ENCODE measurements around the gene HESX1.

Gene HESX1

DNA sequence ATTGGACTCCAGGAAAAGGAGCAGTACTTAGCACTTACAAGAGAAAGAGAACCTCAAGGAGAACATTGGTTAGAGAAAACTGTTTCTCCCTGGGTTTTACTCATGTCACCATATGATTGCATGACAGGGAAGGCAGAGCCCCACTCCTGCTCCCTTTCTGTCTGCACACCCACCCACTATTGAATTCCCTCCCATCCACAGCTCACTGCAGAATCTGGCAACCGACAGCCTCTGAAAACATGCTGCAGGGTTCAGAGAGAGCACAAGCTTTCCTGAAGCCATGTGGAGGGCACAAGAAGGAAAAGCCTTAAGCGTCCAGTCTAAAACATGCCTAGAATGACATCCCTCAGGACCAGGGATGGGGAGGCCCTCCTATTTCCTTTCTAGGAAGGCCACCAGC lies 31.6 kb downstream of the HESX1 start:
- DNase-seq (ENCODE audit: low read depth in 2 of 2, low spot score in 1 of 2) = no peak

DNA sequence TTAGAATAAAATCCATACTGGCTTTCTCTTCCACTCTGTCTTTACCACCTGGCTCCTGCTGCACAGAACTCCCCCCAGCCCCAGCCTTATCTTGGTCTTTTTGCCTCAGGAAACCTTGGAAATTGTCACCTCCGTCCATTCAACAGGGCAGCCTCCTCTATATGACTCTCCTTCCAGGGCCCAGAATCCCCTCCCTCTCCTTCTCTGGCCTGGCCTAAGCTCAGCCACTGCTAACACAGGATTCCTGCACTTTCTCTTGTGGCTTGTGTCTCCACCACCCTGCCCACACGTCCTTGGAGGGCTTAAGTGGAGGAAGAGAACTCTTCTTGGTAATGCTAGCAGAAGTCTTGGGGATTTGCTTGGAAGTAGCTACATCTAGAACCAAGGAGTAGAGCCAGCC lies 33.1 kb downstream of the HESX1 start:
- DNase-seq (ENCODE audit: low read depth in 2 of 2, low spot score in 1 of 2) = no peak

DNA sequence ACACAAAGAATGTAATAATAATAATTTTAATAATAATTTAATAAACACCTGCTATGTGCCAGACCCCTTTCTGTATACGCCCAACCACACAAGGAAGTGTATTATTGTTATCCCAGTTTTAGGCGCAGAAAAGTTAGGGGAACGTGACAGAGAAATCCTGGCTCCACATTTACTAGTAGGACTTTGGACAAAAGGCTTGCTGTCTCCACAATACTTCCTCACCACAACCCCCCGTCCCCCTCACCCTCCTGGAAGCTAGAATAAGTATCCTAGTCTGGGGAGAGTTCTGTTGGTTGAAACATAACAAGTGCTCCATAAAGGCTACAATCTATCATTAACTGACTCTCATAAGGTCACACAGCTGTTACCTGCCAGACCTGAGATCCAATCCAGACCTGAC lies 34.1 kb downstream of the HESX1 start:
- DNase-seq (ENCODE audit: low read depth in 2 of 2, low spot score in 1 of 2) = no peak

DNA sequence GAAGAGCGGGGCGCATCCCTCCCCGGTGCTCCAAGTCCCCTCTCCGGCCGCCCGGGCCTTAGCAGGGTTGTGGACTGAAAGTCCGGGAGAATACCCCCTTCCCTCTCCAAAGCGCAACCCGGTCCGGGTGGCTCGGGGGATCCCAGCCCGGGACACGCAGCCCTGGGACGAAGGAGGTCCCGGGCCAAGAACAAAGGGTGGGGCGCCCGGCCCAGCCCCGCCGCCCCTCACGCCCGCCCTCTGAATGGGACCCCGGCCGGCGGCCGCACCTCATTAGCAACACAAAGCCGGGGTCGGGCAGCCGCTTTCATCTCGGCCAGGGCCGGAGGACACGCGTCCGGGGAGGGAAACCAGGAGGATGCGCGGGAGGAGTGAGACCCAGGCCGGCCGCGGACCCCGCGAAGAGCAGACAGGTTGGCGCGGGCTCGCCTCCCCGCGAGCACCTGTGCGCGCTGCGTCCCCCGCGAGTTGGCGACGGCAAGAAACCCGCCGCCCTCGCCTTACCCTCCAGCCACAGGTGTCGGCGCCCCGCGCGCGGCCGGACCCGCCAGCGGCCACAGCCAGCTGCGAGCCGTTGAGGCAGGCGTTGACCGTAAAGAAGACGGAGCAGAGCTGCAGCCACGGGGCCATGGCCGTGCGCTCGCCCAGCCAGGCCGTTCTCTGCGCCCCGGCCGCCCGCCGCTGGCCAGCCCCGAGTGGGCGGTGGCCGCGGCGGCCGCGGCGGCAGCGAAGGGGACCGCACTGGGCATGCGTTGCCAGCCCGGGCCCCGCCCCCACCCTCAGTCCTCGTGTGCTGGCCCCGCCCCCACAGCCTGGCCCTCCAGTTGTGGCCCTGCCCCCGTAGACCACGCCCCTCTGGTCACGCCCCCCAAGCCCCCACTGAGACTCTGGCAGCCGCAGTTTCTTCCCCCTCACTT lies 34.9 kb downstream of the HESX1 start, which contains the start of gene IL17RD:
Gene IL17RD, minus strand, starts transcription at position 697 of the 917 bp plus-strand sequence. Its CDS starts 67 bp downstream, at position 630.
- DNase-seq (ENCODE audit: low read depth in 2 of 2, low spot score in 1 of 2) = peak; percentile 20 to 21

DNA sequence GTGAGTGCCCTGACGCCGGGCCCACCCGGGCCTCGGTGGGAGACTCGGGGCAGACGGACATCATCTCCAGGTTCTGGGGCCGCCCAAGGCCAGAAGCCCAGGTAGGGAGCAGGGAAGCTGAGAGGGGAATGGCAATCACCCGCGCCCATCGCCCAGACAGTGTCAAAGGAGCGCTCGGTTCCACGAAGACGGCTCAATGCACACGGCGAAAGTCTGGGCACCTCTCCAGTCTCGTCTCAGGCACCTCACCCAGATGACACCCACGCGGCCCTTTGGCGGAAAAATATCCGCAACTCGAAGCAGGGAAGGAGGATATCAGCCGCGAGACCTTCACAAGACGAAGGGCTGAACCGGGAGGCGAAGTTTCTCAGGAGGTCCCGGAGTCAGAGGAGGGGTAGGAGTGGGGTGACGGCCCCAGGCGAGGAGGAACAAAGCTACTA lies 35.5 kb downstream of the HESX1 start:
- no peak for DNase-seq (ENCODE audit: low read depth in 2 of 2, low spot score in 1 of 2)

DNA sequence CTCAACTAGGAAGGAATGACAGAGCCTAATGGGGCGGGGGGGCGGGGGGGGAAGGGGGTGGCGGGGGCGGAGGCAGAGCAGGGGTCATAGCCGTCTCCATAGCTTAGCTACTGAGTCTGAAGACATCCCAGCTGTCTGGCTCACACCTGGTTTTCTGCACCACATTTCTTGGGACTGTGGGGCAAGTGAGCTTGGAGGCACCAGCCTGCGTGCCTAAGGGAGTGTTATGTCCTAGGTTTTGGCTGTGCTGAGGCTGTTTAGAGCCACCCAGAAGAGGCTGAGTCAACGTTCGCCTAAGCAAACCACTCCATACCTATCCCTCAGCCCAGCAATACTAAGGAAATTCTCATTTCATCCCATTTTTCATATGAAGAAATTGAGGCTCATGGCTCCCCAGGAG lies 36.0 kb downstream of the HESX1 start:
- DNase-seq (ENCODE audit: low read depth in 2 of 2, low spot score in 1 of 2) = no peak

DNA sequence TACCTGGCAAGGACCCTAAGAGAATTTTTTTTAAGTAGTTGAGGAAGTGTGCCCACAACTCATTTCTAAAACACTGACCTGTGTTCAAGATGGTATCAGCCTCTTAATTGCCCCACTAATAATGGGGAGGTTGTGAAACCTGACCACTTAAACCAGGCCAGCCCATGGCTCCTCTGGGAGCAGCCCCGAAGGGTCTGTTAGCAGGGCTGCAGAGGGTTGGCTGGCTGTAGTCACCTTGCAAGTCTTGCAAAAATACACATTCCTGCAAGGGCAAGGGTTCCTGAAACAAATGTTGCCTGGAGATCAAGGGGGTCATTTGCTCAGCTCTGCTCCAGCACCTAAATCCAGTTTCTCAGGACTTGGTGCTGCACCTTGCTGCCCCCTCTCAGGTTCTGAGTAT lies 37.9 kb downstream of the HESX1 start:
- DNase-seq (ENCODE audit: low read depth in 2 of 2, low spot score in 1 of 2) = no peak

DNA sequence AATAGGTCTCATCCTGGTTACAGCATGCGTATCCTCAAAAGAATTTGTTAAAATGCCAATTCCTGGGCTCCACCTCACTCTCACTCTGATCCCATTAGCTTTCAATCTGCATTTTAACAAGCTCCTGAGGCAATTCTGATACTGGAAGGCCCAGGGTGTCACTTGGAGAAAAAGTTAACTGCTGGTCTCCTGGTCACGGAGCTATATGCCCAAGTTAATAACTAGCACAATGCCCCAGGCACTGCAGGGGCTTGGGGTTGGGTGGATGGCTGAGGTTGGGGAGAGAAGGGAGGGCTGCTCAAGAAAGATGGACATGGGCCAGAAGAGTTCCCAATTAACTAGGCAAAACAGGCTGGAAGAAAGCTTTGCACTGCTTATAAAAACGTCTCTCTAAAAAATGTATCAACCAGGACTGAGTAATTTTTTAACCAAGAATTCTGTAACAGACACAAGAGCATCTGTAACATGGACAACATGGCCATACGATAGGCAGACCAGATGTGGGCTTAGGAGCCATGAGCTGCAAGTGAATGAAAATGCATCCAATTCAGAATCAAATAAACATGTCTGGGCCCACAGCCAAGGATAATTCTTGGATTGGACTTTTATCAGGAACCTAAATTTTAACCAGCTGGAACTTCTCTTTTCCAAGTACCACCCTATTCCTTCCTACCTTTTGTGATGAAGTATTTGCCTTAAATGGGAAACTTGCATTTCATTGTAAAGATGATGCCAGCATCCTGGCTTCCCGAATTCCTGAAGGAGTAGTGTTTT lies 38.8 kb downstream of the HESX1 start:
- DNase-seq (ENCODE audit: low read depth in 2 of 2, low spot score in 1 of 2) = no peak

DNA sequence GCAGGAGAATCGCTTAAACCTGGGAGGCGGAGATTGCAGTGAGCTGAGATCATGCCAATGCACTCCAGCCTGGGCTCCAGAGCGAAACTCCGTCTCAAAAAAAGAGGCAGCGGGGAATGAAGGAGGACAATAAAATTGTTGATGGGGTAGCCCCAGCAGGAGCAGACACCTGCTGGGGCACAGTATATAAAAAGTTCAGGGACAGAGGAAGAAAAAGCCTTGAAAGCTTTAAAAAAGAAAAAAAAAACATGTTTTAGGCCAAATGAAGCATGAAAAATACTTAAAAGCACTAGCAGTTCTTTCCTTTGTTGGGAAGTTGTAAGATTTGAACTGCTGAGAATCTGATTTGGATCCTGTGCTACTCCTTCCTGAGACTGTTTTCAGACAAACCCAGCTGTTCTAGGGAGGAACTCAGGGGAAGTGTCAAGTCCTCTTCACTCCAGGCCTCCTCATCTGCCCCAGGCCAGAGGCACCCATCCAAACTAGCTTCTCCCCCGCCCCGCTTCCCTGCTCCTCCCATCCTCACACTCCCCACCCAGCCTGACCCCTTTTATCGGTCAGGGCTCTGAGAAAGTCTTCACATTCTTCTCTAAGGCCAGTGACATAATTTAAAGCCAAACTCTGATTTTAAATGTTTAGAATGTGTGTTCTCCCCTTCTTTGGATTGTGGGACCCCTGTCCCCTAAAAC lies 39.6 kb downstream of the HESX1 start:
- no peak for DNase-seq (ENCODE audit: low read depth in 2 of 2, low spot score in 1 of 2)

DNA sequence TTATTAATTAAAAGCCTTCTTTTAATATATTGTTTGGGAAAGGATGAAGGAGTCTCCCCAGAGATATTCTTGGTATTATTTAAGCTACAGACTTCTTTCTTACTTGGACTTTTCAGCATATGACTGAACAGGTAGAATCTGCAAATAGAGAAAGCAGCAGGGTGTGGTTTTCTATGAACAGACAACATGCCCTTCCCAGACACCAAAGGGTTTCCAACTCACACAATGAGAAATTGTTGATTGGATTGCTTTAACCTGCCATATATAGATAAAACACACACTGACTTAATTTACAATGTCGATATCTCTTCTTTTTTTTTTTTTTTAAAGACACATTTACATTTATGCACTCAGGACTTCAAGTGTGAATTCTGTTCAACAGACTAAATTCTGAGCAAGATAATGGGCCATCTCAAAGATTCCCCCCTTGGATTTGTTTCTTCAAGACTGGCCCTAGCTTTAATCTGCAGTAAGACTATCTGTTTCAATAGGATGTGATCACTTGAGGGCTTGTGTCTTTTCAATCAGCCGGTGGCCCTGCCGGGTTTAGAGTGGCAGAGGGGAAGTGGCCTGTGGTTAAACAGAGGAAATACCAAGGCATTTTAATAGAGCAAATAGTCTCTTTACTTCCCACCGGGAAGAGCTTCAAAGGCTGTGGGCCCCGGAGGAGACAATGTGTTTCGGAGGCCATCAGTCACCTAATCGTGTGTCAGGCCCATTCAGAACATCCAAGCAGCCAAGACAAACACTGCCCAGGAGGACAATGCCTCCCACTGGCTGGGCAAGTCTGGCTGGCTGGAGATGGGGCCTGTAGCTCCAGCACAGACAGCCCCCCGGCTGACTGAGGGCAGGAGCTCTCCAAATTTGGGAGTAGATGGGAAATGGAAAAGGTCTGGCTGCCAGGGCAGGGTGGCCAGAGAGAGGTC lies 40.7 kb downstream of the HESX1 start:
- no peak for DNase-seq (ENCODE audit: low read depth in 2 of 2, low spot score in 1 of 2)

DNA sequence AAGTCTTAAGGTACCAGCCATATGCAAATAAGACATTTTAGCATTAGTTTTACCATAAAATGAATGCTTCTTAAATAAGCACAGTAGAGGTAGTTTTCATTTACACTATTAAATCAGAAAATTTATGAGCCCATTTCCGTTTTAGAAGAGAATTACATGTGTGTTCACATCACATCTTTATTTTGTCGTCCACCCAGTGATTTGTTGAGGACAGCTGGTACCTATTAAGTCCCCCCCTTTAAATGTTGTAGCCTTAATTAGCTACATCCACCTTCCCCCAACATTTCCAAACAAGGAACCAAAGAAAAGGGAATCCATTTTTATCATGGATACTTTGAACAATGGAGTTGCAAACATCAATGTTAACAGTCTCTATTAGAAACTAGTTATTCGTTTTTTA lies 41.5 kb downstream of the HESX1 start:
- DNase-seq (ENCODE audit: low read depth in 2 of 2, low spot score in 1 of 2) = no peak

DNA sequence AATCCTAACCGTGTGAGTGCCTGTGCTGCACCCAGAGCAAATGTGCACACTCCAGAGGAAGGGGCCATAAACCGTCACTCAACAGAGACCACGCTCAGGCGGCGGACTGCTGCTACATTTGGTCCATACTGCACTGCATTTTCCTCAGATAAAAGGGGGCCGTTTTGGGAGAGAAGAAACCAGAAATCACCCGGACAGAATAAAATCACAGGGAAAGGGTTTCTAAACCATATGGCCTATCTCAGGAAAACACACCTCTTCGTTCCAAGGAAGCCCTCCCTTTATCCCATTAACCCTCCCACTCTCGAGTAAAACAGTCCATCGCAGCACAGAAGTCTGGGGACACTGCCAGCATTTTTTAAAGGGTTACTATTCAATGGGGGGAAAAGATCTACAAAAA lies 42.2 kb downstream of the HESX1 start:
- DNase-seq (ENCODE audit: low read depth in 2 of 2, low spot score in 1 of 2) = no peak

DNA sequence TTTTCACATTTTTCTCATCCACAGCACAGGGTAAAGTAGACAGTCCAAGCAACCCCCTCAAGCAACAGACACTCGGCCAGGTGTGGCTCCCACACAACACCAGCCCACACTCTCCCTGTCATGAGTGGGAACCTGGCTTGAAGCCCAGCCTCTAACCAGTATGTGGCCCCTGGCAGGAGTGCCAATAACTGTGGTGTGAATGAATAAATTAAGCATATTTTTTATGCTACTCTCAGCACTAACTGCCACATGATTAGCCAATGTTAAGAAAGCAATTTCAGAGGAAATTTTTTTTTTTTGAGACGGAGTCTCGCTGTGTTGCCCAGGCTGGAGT lies 44.5 kb downstream of the HESX1 start:
- DNase-seq (ENCODE audit: low read depth in 2 of 2, low spot score in 1 of 2) = no peak

DNA sequence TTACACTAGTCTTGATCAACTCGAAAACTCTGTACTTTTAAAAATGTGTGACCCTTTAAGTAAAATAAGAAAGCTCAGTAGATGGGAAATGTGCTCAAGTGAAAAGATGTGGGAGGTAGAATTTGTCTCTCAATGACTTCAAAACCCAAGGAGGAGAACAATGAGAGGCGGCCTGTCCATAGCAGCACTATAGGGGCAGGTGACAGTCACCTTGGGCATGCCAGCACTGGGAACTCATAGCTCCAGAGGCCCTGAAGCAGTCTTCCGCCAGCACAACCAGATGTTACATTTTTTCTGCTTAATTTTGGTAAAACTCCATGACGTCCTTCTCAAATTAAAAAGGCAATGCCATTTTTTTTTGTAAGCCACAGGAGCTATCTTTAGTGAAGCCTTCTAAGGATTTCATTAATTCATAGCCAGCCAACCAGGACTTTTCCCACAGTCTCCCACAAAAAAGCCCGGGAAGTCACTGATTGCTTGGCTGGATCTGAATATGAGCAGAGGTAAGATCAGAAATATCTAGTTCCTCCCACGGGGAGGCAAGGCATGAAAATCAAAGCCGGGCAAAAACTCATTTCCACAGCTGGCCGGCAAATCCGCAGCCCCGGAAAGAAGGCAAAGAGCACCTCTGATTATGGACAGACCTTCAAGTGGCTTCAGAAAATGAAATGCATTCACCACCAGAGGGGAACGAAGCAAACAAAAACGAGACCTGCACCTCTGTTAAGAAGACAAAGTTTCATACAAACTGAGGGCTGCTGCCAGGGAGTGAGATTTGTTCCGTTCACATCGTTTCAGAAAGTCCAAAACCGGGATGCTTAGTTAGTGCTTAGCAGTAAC lies 45.1 kb downstream of the HESX1 start:
- DNase-seq (ENCODE audit: low read depth in 2 of 2, low spot score in 1 of 2) = no peak

DNA sequence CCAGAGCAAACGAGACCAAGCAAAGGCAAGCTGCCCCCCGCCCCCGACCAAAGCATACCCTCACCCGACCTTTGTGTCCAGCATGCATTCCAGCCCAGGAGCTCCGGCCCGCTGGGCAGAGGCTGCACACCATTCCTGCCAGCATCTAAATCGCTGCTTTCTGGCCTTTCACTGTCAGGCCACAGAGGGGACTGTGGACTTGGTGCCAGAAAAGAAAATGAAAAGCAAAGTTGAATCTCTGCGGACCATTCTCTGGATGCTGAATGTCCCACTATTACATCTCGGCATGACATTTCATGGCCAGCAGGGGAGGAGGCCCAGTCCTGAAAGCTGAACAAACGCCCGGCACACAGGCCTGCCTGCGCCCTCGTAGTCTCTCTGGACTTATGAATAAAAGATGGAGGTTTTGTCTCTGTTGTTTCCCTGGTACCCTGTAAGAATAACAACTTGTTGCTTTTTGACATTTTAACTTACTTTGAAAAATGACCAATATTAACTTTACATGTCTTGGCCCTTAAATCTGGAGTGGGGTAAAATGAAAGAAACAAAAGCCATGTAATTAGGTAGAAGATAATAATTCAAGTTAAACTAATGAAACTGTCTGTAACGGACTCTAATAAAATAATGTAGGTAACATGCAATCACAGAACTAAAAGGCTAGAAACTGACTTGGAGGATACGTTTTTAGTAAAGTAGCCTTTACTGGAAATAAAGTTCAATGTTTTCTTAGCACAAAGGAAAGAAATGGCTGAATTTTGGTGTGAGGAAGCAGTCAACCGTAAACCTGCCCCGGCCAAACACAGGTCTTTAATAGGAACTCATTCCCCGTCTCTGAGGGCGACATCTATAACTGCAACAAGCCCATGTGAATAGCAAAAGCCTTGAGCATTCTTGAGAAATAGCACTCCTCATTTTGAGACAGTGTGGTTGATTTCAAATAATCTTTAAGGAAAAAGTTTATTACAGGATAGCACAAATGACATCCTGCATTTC lies 47.3 kb downstream of the HESX1 start:
- DNase-seq (ENCODE audit: low read depth in 2 of 2, low spot score in 1 of 2) = no peak

DNA sequence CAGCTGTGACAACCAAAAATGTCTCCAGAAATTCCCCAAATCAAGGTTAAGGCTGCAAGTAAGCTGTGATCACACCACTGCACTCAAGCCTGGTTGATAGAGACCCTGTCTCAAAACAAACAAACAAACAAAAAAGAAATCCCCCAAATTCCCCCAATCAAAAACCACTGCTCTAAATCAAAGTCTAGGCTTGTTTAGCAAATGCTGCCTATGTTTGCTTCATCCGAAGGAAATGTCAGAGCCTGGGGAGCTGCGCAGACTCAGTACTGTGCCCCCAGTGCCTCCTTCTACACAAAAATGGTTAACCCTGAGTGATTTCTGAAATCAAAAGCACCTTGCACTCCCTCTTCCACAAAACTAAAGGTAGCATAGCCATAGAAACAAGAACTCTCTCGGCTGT lies 48.0 kb downstream of the HESX1 start:
- no peak for DNase-seq (ENCODE audit: low read depth in 2 of 2, low spot score in 1 of 2)

DNA sequence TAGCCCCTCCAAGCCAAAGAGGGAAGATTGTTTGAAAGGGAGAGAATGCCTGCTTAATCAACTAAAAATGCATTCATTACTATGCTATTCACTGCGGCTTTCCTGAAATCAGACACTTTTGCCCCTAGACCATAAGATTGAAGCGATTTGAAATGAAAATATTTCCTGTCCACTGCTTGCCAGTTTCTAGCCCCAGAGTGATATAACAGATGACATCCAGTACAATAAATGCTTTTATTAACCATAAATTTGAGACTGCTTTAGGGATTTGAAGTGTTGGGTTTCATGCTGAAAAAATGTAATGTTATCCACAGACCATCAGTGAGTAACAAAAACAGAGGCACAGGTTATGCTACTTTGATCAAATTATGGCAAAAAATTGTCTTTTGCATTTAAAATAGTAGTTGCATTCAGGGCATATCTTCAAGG lies 48.7 kb downstream of the HESX1 start:
- no peak for DNase-seq (ENCODE audit: low read depth in 2 of 2, low spot score in 1 of 2)

DNA sequence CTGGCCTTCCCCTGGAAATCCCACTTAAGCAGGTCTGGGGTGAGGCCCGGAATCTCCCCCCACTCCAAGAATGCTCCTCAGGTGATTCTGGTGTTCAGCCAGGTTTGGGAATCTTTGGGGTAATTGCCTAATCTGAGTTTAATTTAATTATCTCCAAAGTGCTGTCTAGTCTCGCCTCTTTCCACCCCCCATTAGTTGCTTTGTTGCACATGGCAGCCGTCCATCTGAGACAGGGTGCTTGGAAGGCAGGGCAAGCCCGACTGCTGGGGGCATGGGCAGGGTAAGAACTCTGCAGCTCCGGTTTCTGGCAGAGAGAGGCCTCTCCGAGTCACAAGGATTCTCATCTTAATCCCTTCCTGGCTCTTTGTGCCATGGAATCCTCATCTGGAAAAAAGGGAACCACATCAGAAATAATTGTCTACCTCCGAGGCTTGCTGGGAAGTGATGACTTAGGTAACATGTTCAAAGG lies 49.6 kb downstream of the HESX1 start:
- no peak for DNase-seq (ENCODE audit: low read depth in 2 of 2, low spot score in 1 of 2)
